Neural cell (in vitro differentiated cells): ENCODE data around the gene CYP39A1. TPM values are rescaled to one million over a fixed set of nuclear protein-coding genes. Genes with fewer than 3 reads are reported as not detected.
"Not testable (repeated sequence)": the region's sequence is repeated elsewhere in the genome, so short reads cannot be mapped to it uniquely, and the experiment has no call there.

Experiments
- H2AFZ ChIP-seq: fragments of 200-600, 300-800 bp; sonication (generic), shearing (Covaris generic); 2 replicates; pipeline ENCODE4 v1.6.0; 2014; ENCODE audit warnings: low read depth, mild to moderate bottlenecking, antibody characterized with exemption, low read length, moderate library complexity
- H3F3A ChIP-seq: fragments of 200-600 bp; shearing (Covaris generic); 2 replicates; pipeline ENCODE4 v1.6.1; 2016; ENCODE audit warnings: mild to moderate bottlenecking, moderate library complexity, mixed read lengths, antibody characterized with exemption, low read length; ENCODE audit not compliant: insufficient read depth, poor library complexity, severe bottlenecking
- H3K27ac ChIP-seq: fragments of 200-600, 300-800 bp; sonication (generic), shearing (Covaris generic); 2 replicates; pipeline ENCODE4 v1.5.1; 2014; ENCODE audit warnings: mild to moderate bottlenecking, low read length, moderate library complexity
- H3K27me3 ChIP-seq: fragments of 300-800, 200-600 bp; sonication (generic), shearing (Covaris generic); 2 replicates; pipeline ENCODE4 v1.6.0; 2014; ENCODE audit warnings: mild to moderate bottlenecking, low read depth, low read length, moderate library complexity; ENCODE audit not compliant: insufficient read depth
- H3K36me3 ChIP-seq: fragments of 300-800, 200-600 bp; sonication (generic), shearing (Covaris generic); 2 replicates; pipeline ENCODE4 v1.5.1; 2014; ENCODE audit warnings: mild to moderate bottlenecking, antibody characterized with exemption, low read length, moderate library complexity; ENCODE audit not compliant: insufficient read depth
- H3K4me2 ChIP-seq: fragments of 300-800, 200-600 bp; sonication (generic), shearing (Covaris generic); 2 replicates; pipeline ENCODE4 v1.6.0; 2014; ENCODE audit warnings: mild to moderate bottlenecking, low read length
- H3K4me3 ChIP-seq: fragments of 300-800, 200-600 bp; sonication (generic), shearing (Covaris generic); 2 replicates; pipeline ENCODE4 v1.5.1; 2014; ENCODE audit warnings: mild to moderate bottlenecking, low read length, moderate library complexity
- H3K79me2 ChIP-seq: fragments of 200-600 bp; shearing (Covaris generic); replicated peaks from 2 replicates; pipeline ENCODE4 v1.6.0; 2014; ENCODE audit warnings: mild to moderate bottlenecking, low read length, moderate library complexity; ENCODE audit not compliant: insufficient read depth
- H3K9ac ChIP-seq: fragments of 300-800, 200-600 bp; sonication (generic), shearing (Covaris generic); 2 replicates; pipeline ENCODE4 v1.6.1; 2016; ENCODE audit warnings: mild to moderate bottlenecking, low read length, mixed read lengths
- H3K9me2 ChIP-seq: fragments of 200-600 bp; shearing (Covaris generic); 2 replicates; pipeline ENCODE4 v1.6.1; 2016; ENCODE audit warnings: mild to moderate bottlenecking, low read length, mixed read lengths; ENCODE audit not compliant: insufficient read depth
- H3K9me3 ChIP-seq: fragments of 200-600, 300-800 bp; sonication (generic), shearing (Covaris generic); 2 replicates; pipeline ENCODE4 v1.6.1; 2016; ENCODE audit warnings: mild to moderate bottlenecking, mixed run types, low read length, moderate library complexity, mixed read lengths
- H4K20me1 ChIP-seq: fragments of 200-600 bp; shearing (Covaris generic); 2 replicates; pipeline ENCODE4 v1.6.1; 2016; ENCODE audit warnings: mild to moderate bottlenecking, mixed run types; ENCODE audit not compliant: insufficient read depth
- EP300 ChIP-seq: fragments of 450-650 bp; conservative IDR thresholded peaks from 2 replicates; pipeline ENCODE4 v1.6.1; 2014; ENCODE audit warnings: antibody characterized with exemption, mild to moderate bottlenecking, moderate library complexity; ENCODE audit not compliant: poor library complexity, severe bottlenecking
- EZH2 ChIP-seq: fragments of 200-600, 300-800 bp; shearing (Covaris generic), sonication (generic); IDR thresholded peaks from 2 replicates; pipeline ENCODE4 v1.6.1; 2014; ENCODE audit warnings: antibody characterized with exemption, low read length, borderline replicate concordance, mild to moderate bottlenecking; ENCODE audit not compliant: insufficient read depth, poor library complexity, severe bottlenecking
- MXI1 ChIP-seq: fragments of 450-650 bp; conservative IDR thresholded peaks from 2 replicates; pipeline ENCODE4 v1.6.1; 2014; ENCODE audit warnings: antibody characterized with exemption, mild to moderate bottlenecking; ENCODE audit not compliant: poor library complexity, severe bottlenecking
- POLR2AphosphoS5 ChIP-seq: IDR thresholded peaks from 2 replicates; pipeline ENCODE4 v1.6.1; 2012
- RAD21 ChIP-seq: fragments of 450-650 bp; conservative IDR thresholded peaks from 2 replicates; pipeline ENCODE4 v1.6.1; 2014; ENCODE audit warnings: antibody characterized with exemption, mild to moderate bottlenecking, moderate library complexity
- REST ChIP-seq: IDR thresholded peaks from 2 replicates; pipeline ENCODE4 v1.6.1; 2012; ENCODE audit warnings: borderline replicate concordance
- SMC3 ChIP-seq: fragments of 450-650 bp; conservative IDR thresholded peaks from 2 replicates; pipeline ENCODE4 v1.6.1; 2014; ENCODE audit warnings: antibody characterized with exemption, mild to moderate bottlenecking, moderate library complexity; ENCODE audit not compliant: poor library complexity
- TAF1 ChIP-seq: IDR thresholded peaks from 2 replicates; pipeline ENCODE4 v1.6.1; 2012; ENCODE audit warnings: low read depth
- polyA plus RNA-seq: library from polyadenylated mRNA; depleted of rRNA; stranded (reverse); fragments of >200 nt; gene quantifications from 2 replicates; pipeline ENCODE4 v1.2.3, GENCODE V29; 2014
- TF ChIP-seq, protein P1 (sequence below): fragments of 450-650 bp; IDR thresholded peaks from 2 replicates; pipeline ENCODE4 v1.5.1; 2014; ENCODE audit warnings: antibody characterized with exemption, mild to moderate bottlenecking, moderate library complexity; ENCODE audit not compliant: poor library complexity, severe bottlenecking

Gene CYP39A1
- polyA plus RNA-seq, 1 donor from 2014 or later = 1.4 TPM

DNA sequence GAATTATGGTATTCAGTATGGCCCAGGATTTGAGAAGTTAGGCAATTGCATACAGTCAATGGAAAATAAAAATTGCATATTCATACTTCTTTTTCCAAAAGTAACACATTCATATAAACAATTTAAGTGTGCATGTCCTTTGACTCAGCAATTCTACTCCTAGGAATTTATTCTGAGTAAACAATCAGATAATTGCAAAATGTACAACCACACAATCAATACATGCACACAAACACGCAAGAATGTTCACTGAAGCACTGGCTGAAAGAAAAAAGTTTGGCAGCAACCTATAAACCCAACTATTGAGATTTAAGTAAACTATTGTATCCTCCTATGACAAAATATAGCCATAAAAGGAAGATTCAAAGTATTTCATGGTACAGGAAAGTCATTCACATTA lies 1.6 kb downstream of the CYP39A1 start:
- H3K4me2 ChIP-seq = no peak overlapping the region
- no peak for TF ChIP-seq RAD21
- no peak for TF ChIP-seq TAF1
- no peak for TF ChIP-seq EP300
- TF ChIP-seq SMC3 = no peak
- TF ChIP-seq POLR2AphosphoS5 = no peak
- TF ChIP-seq, protein P1, sequence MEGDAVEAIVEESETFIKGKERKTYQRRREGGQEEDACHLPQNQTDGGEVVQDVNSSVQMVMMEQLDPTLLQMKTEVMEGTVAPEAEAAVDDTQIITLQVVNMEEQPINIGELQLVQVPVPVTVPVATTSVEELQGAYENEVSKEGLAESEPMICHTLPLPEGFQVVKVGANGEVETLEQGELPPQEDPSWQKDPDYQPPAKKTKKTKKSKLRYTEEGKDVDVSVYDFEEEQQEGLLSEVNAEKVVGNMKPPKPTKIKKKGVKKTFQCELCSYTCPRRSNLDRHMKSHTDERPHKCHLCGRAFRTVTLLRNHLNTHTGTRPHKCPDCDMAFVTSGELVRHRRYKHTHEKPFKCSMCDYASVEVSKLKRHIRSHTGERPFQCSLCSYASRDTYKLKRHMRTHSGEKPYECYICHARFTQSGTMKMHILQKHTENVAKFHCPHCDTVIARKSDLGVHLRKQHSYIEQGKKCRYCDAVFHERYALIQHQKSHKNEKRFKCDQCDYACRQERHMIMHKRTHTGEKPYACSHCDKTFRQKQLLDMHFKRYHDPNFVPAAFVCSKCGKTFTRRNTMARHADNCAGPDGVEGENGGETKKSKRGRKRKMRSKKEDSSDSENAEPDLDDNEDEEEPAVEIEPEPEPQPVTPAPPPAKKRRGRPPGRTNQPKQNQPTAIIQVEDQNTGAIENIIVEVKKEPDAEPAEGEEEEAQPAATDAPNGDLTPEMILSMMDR = no peak
- no peak for TF ChIP-seq EZH2
- no peak for TF ChIP-seq MXI1
- TF ChIP-seq REST = no peak
- no peak overlapping the region for H3K4me3 ChIP-seq

DNA sequence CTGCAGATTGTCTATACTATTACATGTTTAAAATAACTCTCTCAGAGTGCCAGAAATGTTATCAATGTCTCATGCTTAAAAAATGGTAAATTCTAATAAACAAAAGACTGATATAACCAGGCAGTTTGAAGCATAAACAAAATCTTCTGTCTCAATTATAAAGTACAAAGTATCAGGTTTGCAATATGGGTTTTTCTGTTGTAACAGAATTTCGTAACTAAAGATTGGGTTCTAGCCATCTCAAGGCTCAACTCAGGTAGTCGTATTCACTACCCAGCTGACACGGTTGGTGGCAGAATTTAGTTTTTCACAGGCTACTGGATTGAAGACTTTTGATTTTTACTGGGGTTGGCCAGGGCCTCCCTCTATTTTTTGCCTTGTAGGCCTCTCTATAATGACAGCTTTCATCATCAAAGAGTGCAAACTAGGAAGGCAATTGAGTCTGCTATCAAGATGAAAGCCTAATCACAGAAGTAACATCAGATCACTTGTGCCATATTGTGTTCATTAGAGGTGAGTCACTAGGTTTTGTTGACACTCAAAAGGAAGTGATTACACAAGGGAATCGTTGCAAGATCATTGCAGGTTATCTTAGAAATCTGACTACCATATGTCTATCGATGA lies 3.6 kb downstream of the CYP39A1 start:
- Histone ChIP-seq H3K9me2 (no peaks in the 10 kb centered on the region), H3K79me2 (no peaks in the 10 kb centered on the region), H3K27me3 (no peaks in the 10 kb centered on the region), H3F3A (no peaks in the 10 kb centered on the region), H3K9ac (no peak overlapping the region), H3K4me2 (no peak overlapping the region), H3K9me3 (no peaks in the 10 kb centered on the region), H4K20me1 (no peaks in the 10 kb centered on the region), H3K27ac (no peak overlapping the region), H2AFZ (no peak overlapping the region), H3K36me3 (no peaks in the 10 kb centered on the region), H3K4me3 (no peak overlapping the region)
- TF ChIP-seq MXI1 (no peak), RAD21 (no peak), EZH2 (no peak), POLR2AphosphoS5 (no peak), REST (no peak), TAF1 (no peak), SMC3 (no peak), EP300 (no peak)
- TF ChIP-seq, protein P1 = no peak

More for the DNA sequence above, 1.6 kb downstream of the CYP39A1 start:
- Histone ChIP-seq H3K9me2 (no peaks in the 10 kb centered on the region), H3K79me2 (no peaks in the 10 kb centered on the region), H3F3A (no peaks in the 10 kb centered on the region), H3K9ac (no peak overlapping the region), H3K36me3 (no peaks in the 10 kb centered on the region), H4K20me1 (no peaks in the 10 kb centered on the region), H2AFZ (no peak overlapping the region), H3K27ac (no peak overlapping the region), H3K9me3 (no peaks in the 10 kb centered on the region), H3K27me3 (no peaks in the 10 kb centered on the region)

- not testable (repeated sequence) for H3K9me3 ChIP-seq, H3K27me3 ChIP-seq, H3K4me2 ChIP-seq, H3F3A ChIP-seq, H4K20me1 ChIP-seq, H3K36me3 ChIP-seq, H3K27ac ChIP-seq, H3K79me2 ChIP-seq, H3K9me2 ChIP-seq, H3K4me3 ChIP-seq, H2AFZ ChIP-seq, H3K9ac ChIP-seq
Measured at GRCh38 chr6:46648108-46648507, 4.5 kb downstream of the CYP39A1 start.
